OCI-LY7 (cell line): ENCODE results near the gene AP1B1.

ENCODE experiments used
- EZH2phosphoT487 ChIP-seq: fragments of 200-600 bp; sonication (generic); IDR thresholded peaks from 2 replicates; pipeline ENCODE4 v1.6.1; 2018; ENCODE audit warnings: low read depth, borderline replicate concordance, mild to moderate bottlenecking, mixed run types, antibody characterized with exemption, low read length, moderate library complexity, mixed read lengths
- TF ChIP-seq, protein P1 (sequence below): fragments of 200-600 bp; sonication (generic); conservative IDR thresholded peaks from 2 replicates; pipeline ENCODE4 v1.5.1; 2014; ENCODE audit warnings: mild to moderate bottlenecking, antibody characterized with exemption, low read length, moderate library complexity, mixed read lengths

DNA sequence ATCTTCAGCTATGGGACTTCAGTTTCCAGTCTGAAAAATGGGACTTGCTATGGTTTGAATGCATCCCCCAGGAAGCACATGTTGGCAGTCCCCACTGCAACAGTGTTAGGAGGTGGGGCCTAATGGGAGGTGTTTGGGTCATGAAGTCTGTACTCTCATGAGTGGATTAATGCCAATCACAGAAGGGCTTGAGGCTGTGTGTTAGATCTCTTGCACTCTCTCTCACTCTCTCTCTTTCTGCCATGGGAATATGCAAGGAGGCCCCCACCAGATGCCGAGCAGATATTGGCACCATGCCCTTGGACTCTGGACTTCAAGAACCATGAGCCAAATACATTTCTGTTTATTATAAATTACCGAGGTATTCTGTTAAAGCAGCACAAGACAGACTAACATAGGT, 7.8 kb upstream of the AP1B1 start:
- TF ChIP-seq, protein P1, sequence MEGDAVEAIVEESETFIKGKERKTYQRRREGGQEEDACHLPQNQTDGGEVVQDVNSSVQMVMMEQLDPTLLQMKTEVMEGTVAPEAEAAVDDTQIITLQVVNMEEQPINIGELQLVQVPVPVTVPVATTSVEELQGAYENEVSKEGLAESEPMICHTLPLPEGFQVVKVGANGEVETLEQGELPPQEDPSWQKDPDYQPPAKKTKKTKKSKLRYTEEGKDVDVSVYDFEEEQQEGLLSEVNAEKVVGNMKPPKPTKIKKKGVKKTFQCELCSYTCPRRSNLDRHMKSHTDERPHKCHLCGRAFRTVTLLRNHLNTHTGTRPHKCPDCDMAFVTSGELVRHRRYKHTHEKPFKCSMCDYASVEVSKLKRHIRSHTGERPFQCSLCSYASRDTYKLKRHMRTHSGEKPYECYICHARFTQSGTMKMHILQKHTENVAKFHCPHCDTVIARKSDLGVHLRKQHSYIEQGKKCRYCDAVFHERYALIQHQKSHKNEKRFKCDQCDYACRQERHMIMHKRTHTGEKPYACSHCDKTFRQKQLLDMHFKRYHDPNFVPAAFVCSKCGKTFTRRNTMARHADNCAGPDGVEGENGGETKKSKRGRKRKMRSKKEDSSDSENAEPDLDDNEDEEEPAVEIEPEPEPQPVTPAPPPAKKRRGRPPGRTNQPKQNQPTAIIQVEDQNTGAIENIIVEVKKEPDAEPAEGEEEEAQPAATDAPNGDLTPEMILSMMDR, result no peak
- TF ChIP-seq EZH2phosphoT487, result no peak
